Putamen (tissue), 1 donor: ENCODE measurements around the gene GASK1A.

ENCODE experiments used
- DNase-seq: peaks from one replicate; pipeline ENCODE4 v3.0.0-alpha.2; 2016; ENCODE audit warnings: low spot score

GASK1A gene

DNA sequence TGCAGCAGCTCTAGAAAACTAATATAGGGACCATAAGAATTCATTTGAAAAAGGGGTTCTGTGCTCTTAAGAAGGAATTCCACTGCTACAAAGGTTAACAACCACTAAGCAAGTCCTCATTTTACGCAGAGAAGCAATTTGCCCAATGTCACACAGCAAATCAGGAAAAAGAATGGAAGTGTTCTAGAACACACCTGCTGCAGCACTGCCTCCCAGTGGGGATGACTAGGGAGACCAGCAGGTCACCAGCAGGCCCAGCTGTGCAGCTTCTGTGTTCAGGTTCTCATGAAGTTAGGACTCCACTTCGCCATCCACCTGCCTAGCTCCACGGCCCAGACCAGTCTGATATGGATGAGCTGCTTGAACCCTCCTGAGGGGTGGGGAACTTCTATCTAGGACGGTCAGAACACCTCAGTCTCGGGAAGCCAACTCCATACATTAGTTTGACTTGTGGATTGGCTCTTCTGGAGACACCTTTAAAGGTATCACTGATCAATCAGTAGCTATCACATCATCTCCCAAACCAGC is 108.2 kb downstream of the GASK1A start:
- DNase-seq: no peak

DNA sequence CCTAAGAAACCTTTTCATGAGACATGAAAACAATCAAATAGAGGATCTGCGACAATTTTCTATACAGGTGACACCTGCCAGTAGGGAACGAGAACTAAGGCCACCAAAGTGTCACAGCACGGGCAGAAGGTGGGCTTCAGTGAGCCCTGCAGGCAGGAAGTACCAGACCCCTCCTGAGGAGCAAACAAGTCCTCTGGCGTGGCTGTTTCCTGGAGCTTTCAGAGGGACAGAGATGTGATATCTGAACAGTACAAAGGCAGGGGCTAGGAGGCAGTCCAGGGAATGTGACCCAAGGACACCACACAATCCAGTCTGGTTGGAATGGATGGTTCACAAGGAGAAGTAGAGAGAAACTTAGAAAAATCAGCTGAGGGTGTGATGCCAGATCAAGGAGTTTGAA is 110.0 kb downstream of the GASK1A start:
- no peak for DNase-seq

DNA sequence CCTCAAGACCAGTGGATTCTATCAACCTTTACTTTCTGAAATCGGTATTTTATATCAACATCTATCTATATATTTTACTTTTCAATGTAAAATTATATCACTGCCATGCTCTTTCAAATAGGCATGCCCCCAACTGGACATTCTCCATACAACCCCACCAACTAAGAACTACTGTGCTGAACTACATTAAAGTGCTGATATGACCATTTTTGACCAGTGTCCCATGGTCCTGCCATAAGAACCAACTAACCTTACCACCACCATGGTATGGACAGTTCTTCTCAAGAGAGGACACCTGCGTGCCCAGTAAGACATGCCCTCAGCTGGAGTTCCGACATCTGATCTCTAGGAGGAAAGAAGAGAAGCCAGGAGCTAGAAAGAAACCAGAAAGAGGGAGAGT is 111.1 kb downstream of the GASK1A start:
- DNase-seq: no peak

DNA sequence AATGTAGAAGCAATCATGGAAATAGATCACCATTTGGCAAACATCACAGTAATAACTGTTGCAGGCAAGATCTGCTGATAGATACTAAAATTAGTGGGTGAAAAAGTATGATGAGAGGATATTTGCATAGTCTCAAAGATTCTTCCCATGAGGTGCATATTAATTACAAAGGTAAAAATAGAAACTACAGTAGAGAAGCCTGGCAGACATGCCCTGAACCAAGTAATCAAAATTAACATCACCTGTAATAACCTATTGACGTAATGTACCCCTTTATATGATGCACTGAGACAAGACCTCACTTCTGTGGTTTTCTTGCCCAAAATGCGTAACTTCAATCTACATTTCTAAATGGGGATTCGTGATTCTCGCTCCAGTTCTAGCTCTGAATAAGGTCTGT is 112.4 kb downstream of the GASK1A start:
- no peak for DNase-seq

DNA sequence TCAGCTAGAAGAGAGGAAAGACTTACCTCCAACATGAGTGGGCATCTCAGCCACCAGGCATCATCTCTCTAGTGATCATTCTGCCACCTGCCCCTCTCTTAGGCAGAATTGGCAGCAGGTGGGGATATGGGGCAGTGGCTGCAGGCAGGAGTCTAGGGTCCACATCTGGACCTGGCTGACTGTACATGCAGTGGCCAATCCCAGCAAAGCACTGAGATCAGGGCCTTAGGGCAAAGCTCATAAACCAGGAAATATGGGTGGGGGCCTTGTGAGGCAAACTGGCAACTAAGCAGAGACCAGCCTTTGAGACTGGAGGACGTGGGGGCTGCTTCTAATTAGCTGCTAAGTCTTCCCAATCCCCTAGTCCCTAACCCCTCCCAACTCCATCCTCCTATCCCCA is 113.9 kb downstream of the GASK1A start:
- no peak for DNase-seq

DNA sequence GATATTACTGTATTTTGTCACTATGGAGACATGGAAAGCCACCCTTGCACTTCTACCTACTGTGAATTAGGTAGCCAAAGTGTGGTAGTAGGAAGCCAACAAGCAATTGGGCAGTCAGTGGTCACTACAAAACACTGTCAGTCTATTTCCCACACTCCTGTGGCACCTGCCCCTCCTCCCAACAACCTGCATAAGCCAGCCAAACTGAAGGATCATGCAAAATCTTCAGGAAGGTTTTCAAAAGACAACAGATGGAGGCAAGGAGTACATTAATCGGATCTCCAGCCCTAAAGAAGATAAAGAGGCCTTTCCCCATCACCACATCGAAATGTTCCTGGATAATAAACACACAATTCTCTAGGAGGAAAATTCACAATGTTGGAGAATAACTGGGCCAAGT is 114.9 kb downstream of the GASK1A start:
- no peak for DNase-seq

DNA sequence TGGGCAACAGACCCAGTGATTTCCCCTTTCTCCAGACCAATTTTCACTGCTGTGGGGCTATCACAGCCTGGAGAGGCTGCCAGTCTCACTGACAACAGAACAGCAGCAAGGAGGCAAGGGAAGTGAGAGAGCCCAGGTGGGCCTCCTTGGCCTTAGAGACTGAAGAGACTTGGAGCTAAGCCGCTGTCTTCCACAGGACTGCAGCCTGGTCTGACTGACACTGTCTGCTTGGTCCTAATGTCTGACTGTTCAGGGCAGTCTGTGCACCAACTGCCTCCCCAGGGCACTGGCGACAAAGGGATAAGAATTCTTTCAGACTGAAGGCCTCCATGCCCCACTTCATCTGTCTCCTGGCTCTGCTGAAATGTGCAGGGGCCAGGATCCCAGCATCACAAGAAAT is 115.3 kb downstream of the GASK1A start:
- DNase-seq: no peak

DNA sequence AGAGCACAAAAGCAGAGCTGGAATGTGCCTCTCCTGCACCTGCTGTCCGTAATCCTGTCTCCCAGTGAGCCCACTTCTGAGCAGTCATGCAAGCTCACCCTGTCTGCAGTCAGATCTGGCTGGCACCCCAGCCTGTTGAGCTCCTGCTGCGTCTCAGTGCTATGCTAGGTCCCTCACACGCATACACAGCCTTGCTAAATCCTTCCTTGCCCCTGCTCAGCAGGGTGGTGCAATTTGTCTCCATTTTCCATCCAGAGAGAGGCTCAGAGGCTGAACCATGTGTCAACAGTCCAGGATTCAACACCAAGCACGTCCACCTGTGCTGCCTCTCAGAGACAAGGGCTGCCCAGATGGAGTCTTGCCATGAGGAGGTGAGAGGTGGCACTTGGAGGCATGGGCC is 115.7 kb downstream of the GASK1A start:
- no peak for DNase-seq

DNA sequence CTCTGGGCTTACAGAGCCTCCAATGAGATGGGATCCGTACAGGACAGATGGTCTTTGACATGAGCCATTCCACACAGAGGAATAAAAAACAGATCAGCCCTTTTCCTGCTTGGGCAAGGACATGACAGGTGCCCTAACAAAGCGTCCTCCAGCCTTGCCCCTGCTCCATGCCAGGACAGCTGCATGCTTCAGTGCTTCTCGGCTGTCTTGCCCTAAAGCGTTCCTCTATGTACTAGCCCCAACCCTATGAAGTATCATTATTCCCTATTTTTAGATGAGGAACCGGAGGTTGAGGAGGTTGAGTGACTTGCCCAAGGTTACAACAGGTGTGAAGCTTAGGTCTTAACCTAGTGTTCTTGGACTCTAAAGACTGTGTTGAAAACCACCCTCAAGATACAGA is 116.3 kb downstream of the GASK1A start:
- no peak for DNase-seq

DNA sequence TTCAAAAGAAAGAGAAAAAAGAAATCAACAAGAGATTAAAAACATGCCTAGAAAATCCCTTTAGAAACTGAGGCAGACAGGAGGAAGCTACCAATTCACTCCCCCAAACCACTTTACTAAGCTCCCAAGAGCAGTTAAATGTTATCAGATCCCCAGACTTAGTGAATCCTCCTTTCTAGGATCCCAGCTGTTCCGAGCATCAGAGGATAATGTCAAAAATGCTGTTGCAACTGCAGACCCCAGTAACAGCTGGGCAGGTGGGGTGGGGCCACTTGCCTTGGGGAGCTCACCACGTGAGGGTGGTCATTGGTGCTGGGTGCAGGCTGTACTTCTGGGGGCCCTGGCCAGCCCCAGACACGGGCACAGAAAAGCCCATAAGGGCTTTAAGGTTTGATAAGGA is 117.7 kb downstream of the GASK1A start:
- no peak for DNase-seq

DNA sequence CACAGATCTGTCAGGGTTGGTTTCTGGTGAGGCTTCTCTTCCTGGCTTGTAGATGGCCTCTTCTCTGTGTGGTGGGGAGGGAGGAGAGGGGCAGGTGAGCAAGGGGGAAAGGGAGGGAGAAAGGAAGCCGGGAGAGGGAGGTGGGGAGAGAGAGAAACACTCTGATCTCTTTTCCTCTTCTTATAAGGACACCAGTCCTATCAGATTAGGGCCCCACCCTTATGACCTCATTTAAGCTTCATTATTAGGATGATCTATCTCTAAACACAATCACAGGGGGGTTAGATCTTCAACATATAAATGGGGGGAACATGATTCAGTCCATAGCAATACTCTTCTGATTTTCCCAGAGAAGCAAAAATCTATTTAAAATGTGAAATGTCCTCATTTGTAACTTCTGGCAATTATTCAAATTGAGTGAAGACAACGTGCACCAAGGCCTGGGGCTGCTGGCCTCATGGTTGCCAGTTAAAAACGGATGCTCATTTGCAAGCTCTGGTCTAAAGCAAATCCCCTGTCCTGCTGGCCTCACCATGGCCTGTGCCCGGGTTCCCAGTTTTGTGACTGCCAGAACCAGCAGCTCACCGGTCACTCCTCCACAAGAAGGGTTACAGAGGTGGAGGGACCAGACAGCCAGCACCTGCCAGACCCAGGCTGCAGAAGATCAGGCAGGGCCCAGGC is 118.4 kb downstream of the GASK1A start:
- no peak for DNase-seq

DNA sequence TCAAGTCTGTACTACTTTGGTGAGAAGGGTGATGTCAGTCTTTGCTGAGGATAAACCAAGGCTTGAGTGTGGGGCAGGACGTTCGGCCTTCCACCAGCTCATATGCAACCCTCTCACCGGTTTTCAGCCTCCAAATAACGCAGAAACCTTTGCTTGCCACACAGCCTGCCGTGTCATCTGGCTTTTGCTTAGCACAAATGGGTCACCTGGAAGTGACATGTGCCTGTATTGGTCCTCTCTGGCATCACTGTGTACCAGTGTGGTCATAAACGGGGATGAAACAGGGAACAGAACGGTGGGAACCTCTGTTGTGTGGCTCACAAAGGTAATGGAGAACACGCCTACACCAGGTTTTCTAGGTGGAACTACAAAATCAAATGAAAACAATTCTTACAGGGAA is 119.7 kb downstream of the GASK1A start:
- no peak for DNase-seq

DNA sequence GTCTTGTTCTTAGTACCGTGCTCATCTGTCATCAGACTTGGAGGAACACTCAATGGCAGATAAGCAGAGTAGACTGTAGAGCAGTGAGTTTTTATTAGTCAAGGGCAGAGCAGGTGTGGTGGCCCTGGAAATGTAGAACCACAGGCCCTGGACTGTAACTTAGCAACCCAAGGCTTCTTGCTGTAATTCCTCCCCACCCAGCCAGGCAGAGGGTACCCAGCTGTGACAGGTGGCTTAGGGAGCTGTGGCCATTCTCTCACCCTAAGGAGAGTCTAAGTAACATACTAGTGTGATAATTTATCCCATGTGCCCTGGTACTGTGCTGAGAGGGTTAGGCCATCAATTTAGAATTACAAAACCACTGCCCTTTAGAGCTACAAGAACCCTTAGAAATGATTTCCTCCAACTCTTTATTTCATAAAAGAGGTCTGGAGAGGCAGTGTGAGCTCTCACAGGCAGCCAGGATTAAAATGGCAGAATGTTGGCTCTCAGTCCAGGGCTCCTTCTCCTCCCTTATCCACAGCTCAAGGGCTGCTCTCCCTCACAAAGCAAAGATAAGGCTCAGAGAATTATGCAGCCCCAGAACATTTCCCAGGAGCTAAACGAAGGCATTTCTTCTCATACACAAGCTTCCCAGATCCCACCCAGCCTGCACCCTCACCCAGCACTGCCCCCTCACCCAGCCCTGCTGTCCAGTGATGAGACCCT is 123.8 kb downstream of the GASK1A start:
- no peak for DNase-seq

DNA sequence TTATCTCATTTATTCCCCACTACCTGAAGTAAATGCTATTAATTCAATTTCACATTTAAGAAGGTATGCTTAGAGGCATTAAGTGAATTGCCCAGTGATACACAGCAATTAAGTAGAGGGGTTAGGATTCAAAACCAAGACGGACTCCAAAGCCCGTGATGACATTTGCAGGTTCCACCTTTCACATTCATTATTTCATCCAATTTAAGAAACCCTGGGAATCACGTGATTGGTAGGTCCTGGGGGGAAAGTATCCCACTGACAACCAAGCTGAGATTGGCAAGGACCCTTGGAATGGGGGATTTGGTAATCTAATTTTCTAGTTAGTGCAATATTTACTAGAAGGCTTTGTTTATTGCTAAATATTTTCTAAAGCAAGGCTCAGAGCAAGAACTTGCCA is 124.9 kb downstream of the GASK1A start:
- DNase-seq: no peak

DNA sequence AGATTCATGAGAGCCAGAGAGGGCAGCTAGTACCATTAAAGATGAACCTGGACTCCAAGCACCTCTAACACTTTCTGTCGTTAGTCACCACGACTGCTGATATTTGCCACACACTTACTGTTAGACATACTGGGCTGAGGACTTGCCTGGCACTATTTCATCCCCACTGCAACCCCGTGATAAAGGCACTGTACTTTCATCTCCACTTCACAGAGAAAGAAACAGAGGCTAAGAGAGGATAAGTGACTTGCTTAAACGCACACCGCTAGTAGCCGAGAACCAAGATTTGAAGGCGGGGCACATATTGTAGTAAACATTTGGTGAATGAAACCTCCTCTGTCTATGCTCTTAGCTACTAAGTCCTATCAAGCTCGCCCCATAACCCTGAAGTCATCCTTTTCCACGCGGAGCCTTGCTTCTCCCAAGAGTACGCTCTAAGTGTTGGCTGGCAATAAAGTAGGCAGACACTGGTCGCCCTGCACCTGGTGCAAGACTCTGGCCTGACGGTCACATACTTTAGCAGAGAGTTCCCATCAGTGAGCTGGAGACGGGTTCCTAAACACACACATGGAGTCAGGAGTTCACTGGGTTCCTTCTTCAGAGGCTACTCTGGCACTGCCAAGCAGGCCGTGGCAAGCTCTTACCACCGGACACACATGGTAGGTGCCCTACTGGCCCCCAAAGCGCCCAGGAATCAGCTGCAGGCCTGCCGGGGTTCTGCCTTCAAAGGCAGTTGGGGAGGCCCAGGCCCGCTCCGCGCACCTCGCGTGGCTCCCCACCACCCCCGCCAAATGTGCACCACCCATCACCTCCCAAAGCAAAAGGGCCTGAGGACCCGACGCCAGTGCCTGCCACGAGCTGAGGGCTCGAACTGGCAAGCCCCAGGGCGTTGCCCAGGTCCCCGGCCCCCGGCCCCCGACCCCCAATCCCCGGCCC is 125.8 kb downstream of the GASK1A start:
- peak; percentile 20 for DNase-seq

DNA sequence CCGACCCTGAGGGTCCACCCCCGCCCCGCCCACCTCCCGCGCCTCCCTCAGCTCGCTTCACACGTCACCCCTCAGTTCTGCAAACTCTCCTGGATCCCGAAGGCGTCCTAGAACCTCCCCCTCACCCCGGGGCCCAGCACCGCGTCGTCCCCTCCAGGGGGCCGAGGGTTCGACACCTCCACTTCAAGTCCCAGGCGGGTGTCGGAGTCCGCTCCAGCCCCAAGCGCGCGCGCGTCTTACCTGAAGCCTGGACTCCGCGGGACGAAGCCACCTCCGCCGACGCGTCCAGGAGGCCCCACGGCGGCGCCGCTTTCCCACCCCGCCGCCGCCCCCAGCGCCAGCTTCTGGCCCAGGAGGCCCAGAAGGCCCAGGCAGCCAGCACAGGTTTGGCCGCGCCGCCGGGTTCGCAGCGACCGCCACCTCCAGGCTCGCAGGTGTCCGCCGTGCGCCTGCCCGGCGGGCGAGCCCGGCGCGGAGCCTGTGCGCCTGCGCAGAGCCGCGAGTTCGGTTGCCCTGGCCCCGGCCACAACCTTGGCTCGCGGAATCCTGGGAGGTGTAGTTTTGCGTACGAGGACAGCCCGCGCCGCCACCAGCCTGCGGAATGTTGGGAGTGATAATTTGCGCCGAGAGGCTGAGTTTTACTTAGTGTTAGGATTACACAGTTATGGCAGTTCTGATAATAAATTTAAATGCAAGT is 126.6 kb downstream of the GASK1A start, which contains the start of gene POMGNT2:
POMGNT2 (minus strand) TSS at position 484 of the 697 bp plus-strand sequence. CDS start 24,648 bp downstream, outside the sequence.
- peak; percentile 88 for DNase-seq

DNA sequence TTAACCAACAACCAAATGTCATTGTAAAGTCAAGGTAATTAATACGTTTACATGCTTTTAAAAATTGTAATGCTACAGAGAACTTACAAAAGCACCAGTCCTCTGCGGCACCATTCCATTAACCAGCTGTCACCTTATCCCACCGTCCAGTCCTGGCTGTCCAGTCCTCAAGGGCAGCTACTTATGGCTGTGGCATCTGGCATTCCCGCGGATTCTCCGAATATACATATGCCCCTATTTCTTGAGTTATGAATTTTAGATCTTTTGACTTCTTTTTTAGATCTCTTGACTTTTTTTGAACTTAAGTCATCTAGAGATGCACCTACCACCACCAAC is 127.2 kb downstream of the GASK1A start:
- no peak for DNase-seq
